HepG2 (cell line): ENCODE results near the gene TXNL4A. TPM values are rescaled to one million over a fixed set of nuclear protein-coding genes. Genes with fewer than 3 reads are reported as not detected.

ENCODE experiments used
- ARID4A ChIP-seq: sonication (generic); formaldehyde crosslinking; IDR thresholded peaks from 2 replicates; pipeline ENCODE4 v1.5.0; 2020; ENCODE audit warnings: mild to moderate bottlenecking, missing genetic modification reagents, borderline replicate concordance
- BCL3 ChIP-seq: sonication (generic); formaldehyde crosslinking; IDR thresholded peaks from 2 replicates; pipeline ENCODE4 v1.5.1; 2020; ENCODE audit warnings: mild to moderate bottlenecking, missing genetic modification reagents, moderate library complexity
- BHLHE40 ChIP-seq: IDR thresholded peaks from 2 replicates; pipeline ENCODE4 v1.6.1; 2011; ENCODE audit warnings: low read length, improper control_type of control experiment
- CBX1 ChIP-seq: IDR thresholded peaks from one replicate; pipeline ENCODE4 v1.6.1; 2016; ENCODE audit warnings: antibody characterized with exemption, low read depth
- DRAP1 ChIP-seq: IDR thresholded peaks from 2 replicates; pipeline ENCODE4 v1.6.1; 2016; ENCODE audit warnings: missing genetic modification reagents, missing compliant biosample characterization
- FOSL1 ChIP-seq: sonication (generic); formaldehyde crosslinking; IDR thresholded peaks from 2 replicates; pipeline ENCODE4 v1.9.0; 2021; ENCODE audit warnings: missing genetic modification reagents, borderline replicate concordance
- HDAC6 ChIP-seq: fragments of 200-600 bp; sonication (generic); IDR thresholded peaks from 2 replicates; pipeline ENCODE4 v1.7.0; 2017; ENCODE audit warnings: mild to moderate bottlenecking, antibody characterized with exemption, low read length, low read depth
- HINFP ChIP-seq: sonication (generic); formaldehyde crosslinking; IDR thresholded peaks from 2 replicates; pipeline ENCODE4 v1.4.0; 2020; ENCODE audit warnings: low read depth, mild to moderate bottlenecking, missing genetic modification reagents
- HIVEP1 ChIP-seq: sonication (generic); formaldehyde crosslinking; IDR thresholded peaks from 2 replicates; pipeline ENCODE4 v1.4.0; 2020; ENCODE audit warnings: mild to moderate bottlenecking, missing genetic modification reagents
- JUND ChIP-seq: sonication (generic); formaldehyde crosslinking; IDR thresholded peaks from 2 replicates; pipeline ENCODE4 v1.8.0; 2022; ENCODE audit warnings: mild to moderate bottlenecking, missing genetic modification reagents
- MTERF4 ChIP-seq: sonication (generic); formaldehyde crosslinking; IDR thresholded peaks from 2 replicates; pipeline ENCODE4 v1.8.0; 2023; ENCODE audit warnings: mild to moderate bottlenecking, missing genetic modification reagents
- PITX1 ChIP-seq: sonication (generic); formaldehyde crosslinking; IDR thresholded peaks from 2 replicates; pipeline ENCODE4 v1.5.1; 2020; ENCODE audit warnings: mild to moderate bottlenecking, missing genetic modification reagents
- REPIN1 ChIP-seq: sonication (generic); formaldehyde crosslinking; IDR thresholded peaks from 2 replicates; pipeline ENCODE4 v1.8.0; 2022; ENCODE audit warnings: missing genetic modification reagents, low read depth, mild to moderate bottlenecking, borderline replicate concordance
- ZGPAT ChIP-seq: IDR thresholded peaks from 2 replicates; pipeline ENCODE4 v1.6.1; 2016; ENCODE audit warnings: mild to moderate bottlenecking
- ZNF543 ChIP-seq: sonication (generic); formaldehyde crosslinking; IDR thresholded peaks from 2 replicates; pipeline ENCODE4 v1.4.0; 2020; ENCODE audit warnings: mild to moderate bottlenecking, missing genetic modification reagents
- ZNF737 ChIP-seq: sonication (generic); formaldehyde crosslinking; IDR thresholded peaks from 2 replicates; pipeline ENCODE4 v1.5.0; 2020; ENCODE audit warnings: missing genetic modification reagents, mild to moderate bottlenecking, borderline replicate concordance
- ZNF784 ChIP-seq: sonication (generic); formaldehyde crosslinking; IDR thresholded peaks from 2 replicates; pipeline ENCODE4 v1.5.1; 2020; ENCODE audit warnings: missing genetic modification reagents, mild to moderate bottlenecking, borderline replicate concordance
- ZSCAN9 ChIP-seq: IDR thresholded peaks from 2 replicates; pipeline ENCODE4 v1.6.1; 2016; ENCODE audit warnings: borderline replicate concordance
- polyA plus RNA-seq, 8 experiments: library from polyadenylated mRNA; depleted of rRNA in 3 of 8; stranded (reverse) in 7 of 8; unstranded in 1 of 8; fragments of >200 nt; fragmentation: Illumina TruSeq in 4 of 8; extraction: Trizol in 4 of 8; gene quantifications; 2 replicates each; pipeline versions ENCODE4 v1.2.1 to v1.2.3, GENCODE V29; 2011 to 2016; ENCODE audit warnings: low read depth in 4 of 8, missing spikeins in 1 of 8, mixed read lengths in 1 of 8; ENCODE audit not compliant: insufficient read depth in 1 of 8
- total RNA-seq, 5 experiments: library from RNA; depleted of rRNA; stranded (reverse); fragments of >200 nt; fragmentation: Illumina TruSeq; extraction: Trizol; gene quantifications; 2 replicates each; pipeline ENCODE4 v1.2.3, GENCODE V29; 2016; ENCODE audit warnings: low read depth in 1 of 5

TXNL4A gene
- total and polyA plus RNA-seq, 2 of the 13 experiments (the other 11 are each of a cell fraction or from before 2014, with no cell fraction given) = 172 to 202 TPM

- no peak for TF ChIP-seq DRAP1 (CRISPR knock-in tag)
- TF ChIP-seq MTERF4 (CRISPR knock-in tag) = no peak
- TF ChIP-seq JUND (CRISPR knock-in tag) = no peak
- no peak for TF ChIP-seq HDAC6
- no peak for TF ChIP-seq ARID4A (CRISPR knock-in tag)
- TF ChIP-seq REPIN1 (CRISPR knock-in tag) = no peak
- no peak for TF ChIP-seq CBX1
- no peak for TF ChIP-seq ZNF543 (CRISPR knock-in tag)
- no peak for TF ChIP-seq PITX1 (CRISPR knock-in tag)
- TF ChIP-seq ZGPAT (CRISPR knock-in tag) = no peak
- TF ChIP-seq ZSCAN9 (CRISPR knock-in tag) = no peak
- TF ChIP-seq HINFP (CRISPR knock-in tag) = no peak
- TF ChIP-seq HIVEP1 (CRISPR knock-in tag) = no peak
- TF ChIP-seq ZNF784 (CRISPR knock-in tag) = no peak
- TF ChIP-seq BCL3 = no peak
- TF ChIP-seq BHLHE40 = peak; percentile 90
- TF ChIP-seq FOSL1 = no peak
- no peak for TF ChIP-seq ZNF737 (CRISPR knock-in tag)
Measured at GRCh38 chr18:79933765-79934164, 54.6 kb downstream of the TXNL4A start (continued).
